GM10266 (cell line): ENCODE measurements around the gene ZC3H6.

Experiments used
- DNase-seq: peaks from one replicate; pipeline ENCODE4 v3.0.0; 2012; ENCODE audit errors: extremely low spot score
- TF ChIP-seq, protein P1 (sequence below): IDR thresholded peaks from 2 replicates; pipeline ENCODE4 v1.5.1; 2012; ENCODE audit warnings: mild to moderate bottlenecking, low read depth; ENCODE audit not compliant: control insufficient read depth, insufficient read depth; ENCODE audit errors: missing control alignments

ZC3H6 gene

DNA sequence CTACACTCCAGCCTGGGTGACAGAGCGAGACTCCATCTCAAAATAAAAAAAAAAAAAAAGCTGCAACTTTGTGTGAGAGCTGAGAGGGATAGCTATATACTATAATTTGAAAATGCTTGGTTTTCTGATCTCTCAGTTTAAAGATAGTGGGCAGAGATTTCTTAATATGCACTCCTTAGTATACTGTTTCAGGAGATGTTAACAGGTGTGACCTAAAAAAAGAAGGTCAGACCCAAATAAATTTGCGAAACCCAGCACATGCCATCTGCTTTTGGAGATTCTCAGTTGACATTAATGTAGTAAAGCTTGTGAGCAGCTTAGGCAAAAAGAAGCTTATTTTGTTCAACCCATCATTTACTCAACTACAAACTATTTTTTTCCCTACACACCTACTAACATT lies 37.4 kb downstream of the ZC3H6 start:
- DNase-seq = no peak
- TF ChIP-seq, protein P1, sequence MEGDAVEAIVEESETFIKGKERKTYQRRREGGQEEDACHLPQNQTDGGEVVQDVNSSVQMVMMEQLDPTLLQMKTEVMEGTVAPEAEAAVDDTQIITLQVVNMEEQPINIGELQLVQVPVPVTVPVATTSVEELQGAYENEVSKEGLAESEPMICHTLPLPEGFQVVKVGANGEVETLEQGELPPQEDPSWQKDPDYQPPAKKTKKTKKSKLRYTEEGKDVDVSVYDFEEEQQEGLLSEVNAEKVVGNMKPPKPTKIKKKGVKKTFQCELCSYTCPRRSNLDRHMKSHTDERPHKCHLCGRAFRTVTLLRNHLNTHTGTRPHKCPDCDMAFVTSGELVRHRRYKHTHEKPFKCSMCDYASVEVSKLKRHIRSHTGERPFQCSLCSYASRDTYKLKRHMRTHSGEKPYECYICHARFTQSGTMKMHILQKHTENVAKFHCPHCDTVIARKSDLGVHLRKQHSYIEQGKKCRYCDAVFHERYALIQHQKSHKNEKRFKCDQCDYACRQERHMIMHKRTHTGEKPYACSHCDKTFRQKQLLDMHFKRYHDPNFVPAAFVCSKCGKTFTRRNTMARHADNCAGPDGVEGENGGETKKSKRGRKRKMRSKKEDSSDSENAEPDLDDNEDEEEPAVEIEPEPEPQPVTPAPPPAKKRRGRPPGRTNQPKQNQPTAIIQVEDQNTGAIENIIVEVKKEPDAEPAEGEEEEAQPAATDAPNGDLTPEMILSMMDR = no peak

DNA sequence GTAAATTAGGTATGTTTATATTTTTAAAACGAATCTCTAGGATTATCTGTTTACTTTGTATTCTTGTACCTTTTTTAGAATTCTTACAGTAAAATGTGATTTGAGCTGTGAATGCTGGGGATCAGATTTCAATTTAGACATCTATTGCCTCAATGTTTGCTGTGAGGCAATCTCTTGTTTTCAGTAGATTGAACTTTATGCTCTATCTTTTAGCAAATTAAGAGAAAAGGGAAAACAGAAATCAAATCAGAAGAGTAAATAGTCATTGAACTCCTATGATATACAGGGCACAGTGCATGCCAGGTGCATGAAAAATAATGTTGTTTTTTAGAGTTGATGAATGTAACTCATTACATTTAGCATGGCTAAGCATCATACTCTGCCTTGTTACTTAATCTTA lies 39.5 kb downstream of the ZC3H6 start:
- DNase-seq = no peak
- TF ChIP-seq, protein P1 = no peak

DNA sequence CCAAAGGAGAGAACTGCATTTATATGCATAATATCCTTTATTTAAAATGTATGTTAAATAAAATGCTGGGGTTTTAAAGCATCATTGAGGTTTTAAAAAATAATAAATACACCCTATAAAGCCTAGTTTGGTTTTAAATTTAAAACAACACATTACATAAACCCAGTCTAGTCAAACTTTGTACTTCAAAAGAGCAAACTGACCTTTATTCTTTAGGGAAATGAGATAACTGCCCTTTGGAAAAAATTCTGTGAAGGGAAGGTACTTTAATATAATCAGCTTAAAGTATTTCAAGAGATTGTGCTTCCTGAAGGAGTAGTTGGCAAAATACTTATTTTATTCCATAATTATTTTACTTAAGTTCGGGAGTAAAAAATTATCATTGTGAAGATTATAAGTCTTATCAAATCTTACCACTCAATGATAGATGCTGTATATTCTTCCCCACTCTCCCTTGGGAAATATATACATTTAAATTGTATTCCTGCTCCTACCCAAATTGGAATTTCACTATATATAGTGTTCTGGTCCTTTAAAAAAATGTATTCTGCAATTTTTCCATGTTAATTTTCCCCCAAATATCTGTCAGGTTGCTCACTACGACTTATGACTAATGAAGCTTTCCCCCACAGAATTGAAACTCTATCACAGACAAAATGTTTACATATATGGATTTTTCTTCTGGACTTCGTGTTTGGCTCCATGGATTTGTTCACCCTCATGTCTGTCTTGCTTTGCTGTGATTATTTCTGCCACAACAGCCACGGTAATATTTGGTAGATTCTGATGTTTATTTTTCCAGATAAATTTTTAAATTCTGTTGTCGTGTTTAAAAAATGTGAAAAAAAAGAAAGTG lies 42.1 kb downstream of the ZC3H6 start:
- TF ChIP-seq, protein P1 = no peak
- no peak for DNase-seq

DNA sequence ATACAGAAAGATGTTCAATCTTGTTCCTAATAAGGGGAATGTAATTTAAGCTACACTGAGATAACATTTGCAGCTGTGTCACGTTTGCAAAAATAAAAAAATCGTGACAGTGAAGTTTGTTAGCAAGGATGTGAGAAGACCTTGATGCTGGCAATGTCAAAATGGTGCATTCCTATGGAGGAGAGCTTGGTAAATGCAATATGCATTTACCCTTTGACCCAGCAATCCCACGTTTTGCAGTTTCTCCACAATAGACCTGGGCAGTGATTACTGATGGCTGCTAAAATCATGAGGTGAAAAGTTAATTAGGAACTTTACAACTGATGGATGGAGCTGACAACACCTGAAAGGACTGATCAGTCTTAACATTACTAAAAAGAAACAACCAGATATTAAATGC lies 43.1 kb downstream of the ZC3H6 start:
- no peak for DNase-seq
- TF ChIP-seq, protein P1 = no peak

DNA sequence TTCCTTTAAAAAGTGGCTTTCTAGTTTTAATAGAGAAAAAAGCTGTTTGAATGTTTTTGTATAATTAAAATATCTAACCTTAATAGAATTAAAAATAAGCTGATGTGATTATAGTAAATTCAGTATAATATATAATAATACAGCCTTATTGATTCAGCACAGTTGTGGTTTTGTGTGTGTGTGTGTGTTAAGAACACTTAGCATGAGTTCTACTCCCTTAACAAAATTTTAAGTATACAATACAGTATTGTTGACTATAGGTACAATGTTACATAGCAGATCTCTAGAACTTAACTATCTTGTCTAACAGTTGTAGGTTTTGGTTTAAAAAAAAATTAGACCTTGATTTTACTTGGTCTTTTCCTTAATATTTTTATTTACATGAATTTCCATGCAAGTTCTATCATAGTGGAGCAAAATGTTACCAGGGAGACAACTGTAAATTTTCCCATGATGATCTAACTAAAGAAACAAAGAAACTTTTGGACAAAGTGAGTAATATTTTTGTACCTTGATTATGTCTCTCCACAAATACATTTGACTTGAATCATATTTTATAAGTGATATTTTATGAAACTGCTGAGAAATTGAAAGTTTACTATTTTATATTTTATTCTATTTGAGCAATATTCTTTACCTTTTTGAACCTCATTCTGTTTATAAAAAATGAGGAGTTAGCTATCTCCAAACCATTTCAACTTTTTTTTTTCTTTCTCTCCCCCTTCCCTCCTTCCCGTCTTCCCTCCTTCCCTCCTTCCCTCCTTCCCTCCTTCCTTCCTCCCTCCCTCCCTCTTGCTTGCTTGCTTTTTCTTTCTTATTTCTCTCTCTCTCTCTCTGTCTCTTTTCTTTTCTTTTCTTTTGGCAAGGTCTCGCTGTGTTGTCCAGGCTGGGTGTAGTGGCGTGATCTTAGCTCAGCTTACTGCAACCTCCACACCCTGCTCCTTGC lies 46.3 kb downstream of the ZC3H6 start:
- TF ChIP-seq, protein P1 = no peak
- no peak for DNase-seq

DNA sequence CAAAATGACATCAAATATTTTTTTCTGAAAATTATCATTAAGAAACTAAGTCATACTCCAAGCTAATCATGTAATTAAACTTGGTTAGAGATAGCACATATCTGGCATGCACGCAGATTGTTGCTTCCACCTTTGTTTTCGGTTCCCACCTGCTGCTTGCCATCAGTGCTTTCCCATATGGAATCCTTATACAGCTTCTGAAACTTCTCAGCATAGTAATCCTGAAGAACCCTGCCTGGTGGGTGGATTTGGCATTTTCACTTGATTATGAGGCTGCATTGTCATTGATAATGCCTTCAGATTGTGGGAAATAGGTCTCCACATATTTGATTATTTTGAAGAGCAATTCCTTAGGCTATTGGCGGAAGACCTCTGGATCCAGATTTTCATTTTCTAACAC lies 47.5 kb downstream of the ZC3H6 start:
- TF ChIP-seq, protein P1 = no peak
- no peak for DNase-seq
